Thyroid gland (tissue), 4 donors: ENCODE results near the gene ANK3.

Source experiments
- CTCF ChIP-seq, 6 experiments: fragments of 200-600 bp in 3 of 6; fragments of 450-650 bp in 3 of 6; sonication (generic) in 3 of 6; IDR thresholded peaks; one replicate each; pipeline ENCODE4 v1.5.1; 2016 to 2019; ENCODE audit warnings: antibody characterized with exemption in 6 of 6, mild to moderate bottlenecking in 2 of 6, inconsistent platforms in 1 of 6, moderate library complexity in 1 of 6
- POLR2A ChIP-seq, 2 donors: fragments of 450-650 bp; IDR thresholded peaks; one replicate each; pipeline ENCODE4 v1.6.1; 2017; ENCODE audit warnings: antibody characterized with exemption in 2 of 2, mild to moderate bottlenecking in 2 of 2, moderate library complexity in 1 of 2

- TF ChIP-seq POLR2A (IDR thresholded peaks at IDR 0.05) (no peak), CTCF (IDR thresholded peaks at IDR 0.05) (no peak)
Measured at GRCh38 chr10:60124536-60124935, 265.1 kb downstream of the ANK3 start.
